Neural cell (in vitro differentiated cells): ENCODE data around the gene SLC2A5. TPM values are rescaled to one million over a fixed set of nuclear protein-coding genes. Genes with fewer than 3 reads are reported as not detected.

Experiments used
- H2AFZ ChIP-seq: fragments of 200-600, 300-800 bp; sonication (generic), shearing (Covaris generic); 2 replicates; pipeline ENCODE4 v1.6.0; 2014; ENCODE audit warnings: low read depth, mild to moderate bottlenecking, antibody characterized with exemption, low read length, moderate library complexity
- H3F3A ChIP-seq: fragments of 200-600 bp; shearing (Covaris generic); 2 replicates; pipeline ENCODE4 v1.6.1; 2016; ENCODE audit warnings: mild to moderate bottlenecking, moderate library complexity, mixed read lengths, antibody characterized with exemption, low read length; ENCODE audit not compliant: insufficient read depth, poor library complexity, severe bottlenecking
- H3K27ac ChIP-seq: fragments of 200-600, 300-800 bp; sonication (generic), shearing (Covaris generic); 2 replicates; pipeline ENCODE4 v1.5.1; 2014; ENCODE audit warnings: mild to moderate bottlenecking, low read length, moderate library complexity
- H3K27me3 ChIP-seq: fragments of 300-800, 200-600 bp; sonication (generic), shearing (Covaris generic); 2 replicates; pipeline ENCODE4 v1.6.0; 2014; ENCODE audit warnings: mild to moderate bottlenecking, low read depth, low read length, moderate library complexity; ENCODE audit not compliant: insufficient read depth
- H3K36me3 ChIP-seq: fragments of 300-800, 200-600 bp; sonication (generic), shearing (Covaris generic); 2 replicates; pipeline ENCODE4 v1.5.1; 2014; ENCODE audit warnings: mild to moderate bottlenecking, antibody characterized with exemption, low read length, moderate library complexity; ENCODE audit not compliant: insufficient read depth
- H3K4me2 ChIP-seq: fragments of 300-800, 200-600 bp; sonication (generic), shearing (Covaris generic); 2 replicates; pipeline ENCODE4 v1.6.0; 2014; ENCODE audit warnings: mild to moderate bottlenecking, low read length
- H3K4me3 ChIP-seq: fragments of 300-800, 200-600 bp; sonication (generic), shearing (Covaris generic); 2 replicates; pipeline ENCODE4 v1.5.1; 2014; ENCODE audit warnings: mild to moderate bottlenecking, low read length, moderate library complexity
- H3K79me2 ChIP-seq: fragments of 200-600 bp; shearing (Covaris generic); replicated peaks from 2 replicates; pipeline ENCODE4 v1.6.0; 2014; ENCODE audit warnings: mild to moderate bottlenecking, low read length, moderate library complexity; ENCODE audit not compliant: insufficient read depth
- H3K9ac ChIP-seq: fragments of 300-800, 200-600 bp; sonication (generic), shearing (Covaris generic); 2 replicates; pipeline ENCODE4 v1.6.1; 2016; ENCODE audit warnings: mild to moderate bottlenecking, low read length, mixed read lengths
- H3K9me2 ChIP-seq: fragments of 200-600 bp; shearing (Covaris generic); 2 replicates; pipeline ENCODE4 v1.6.1; 2016; ENCODE audit warnings: mild to moderate bottlenecking, low read length, mixed read lengths; ENCODE audit not compliant: insufficient read depth
- H3K9me3 ChIP-seq: fragments of 200-600, 300-800 bp; sonication (generic), shearing (Covaris generic); 2 replicates; pipeline ENCODE4 v1.6.1; 2016; ENCODE audit warnings: mild to moderate bottlenecking, mixed run types, low read length, moderate library complexity, mixed read lengths
- H4K20me1 ChIP-seq: fragments of 200-600 bp; shearing (Covaris generic); 2 replicates; pipeline ENCODE4 v1.6.1; 2016; ENCODE audit warnings: mild to moderate bottlenecking, mixed run types; ENCODE audit not compliant: insufficient read depth
- CTCF ChIP-seq: fragments of 450-650 bp; IDR thresholded peaks from 2 replicates; pipeline ENCODE4 v1.5.1; 2014; ENCODE audit warnings: antibody characterized with exemption, mild to moderate bottlenecking, moderate library complexity; ENCODE audit not compliant: poor library complexity, severe bottlenecking
- EP300 ChIP-seq: fragments of 450-650 bp; conservative IDR thresholded peaks from 2 replicates; pipeline ENCODE4 v1.6.1; 2014; ENCODE audit warnings: antibody characterized with exemption, mild to moderate bottlenecking, moderate library complexity; ENCODE audit not compliant: poor library complexity, severe bottlenecking
- EZH2 ChIP-seq: fragments of 200-600, 300-800 bp; shearing (Covaris generic), sonication (generic); IDR thresholded peaks from 2 replicates; pipeline ENCODE4 v1.6.1; 2014; ENCODE audit warnings: antibody characterized with exemption, low read length, borderline replicate concordance, mild to moderate bottlenecking; ENCODE audit not compliant: insufficient read depth, poor library complexity, severe bottlenecking
- MXI1 ChIP-seq: fragments of 450-650 bp; conservative IDR thresholded peaks from 2 replicates; pipeline ENCODE4 v1.6.1; 2014; ENCODE audit warnings: antibody characterized with exemption, mild to moderate bottlenecking; ENCODE audit not compliant: poor library complexity, severe bottlenecking
- POLR2AphosphoS5 ChIP-seq: IDR thresholded peaks from 2 replicates; pipeline ENCODE4 v1.6.1; 2012
- RAD21 ChIP-seq: fragments of 450-650 bp; conservative IDR thresholded peaks from 2 replicates; pipeline ENCODE4 v1.6.1; 2014; ENCODE audit warnings: antibody characterized with exemption, mild to moderate bottlenecking, moderate library complexity
- REST ChIP-seq: IDR thresholded peaks from 2 replicates; pipeline ENCODE4 v1.6.1; 2012; ENCODE audit warnings: borderline replicate concordance
- SMC3 ChIP-seq: fragments of 450-650 bp; conservative IDR thresholded peaks from 2 replicates; pipeline ENCODE4 v1.6.1; 2014; ENCODE audit warnings: antibody characterized with exemption, mild to moderate bottlenecking, moderate library complexity; ENCODE audit not compliant: poor library complexity
- TAF1 ChIP-seq: IDR thresholded peaks from 2 replicates; pipeline ENCODE4 v1.6.1; 2012; ENCODE audit warnings: low read depth
- polyA plus RNA-seq: library from polyadenylated mRNA; depleted of rRNA; stranded (reverse); fragments of >200 nt; gene quantifications from 2 replicates; pipeline ENCODE4 v1.2.3, GENCODE V29; 2014

SLC2A5 gene
- polyA plus RNA-seq, 1 donor from 2014 or later, result not detected

GRCh38 chr1:9107136-9107535 lies 37.7 kb upstream of the SLC2A5 start:
- H3K9me2 ChIP-seq, result no peaks in the 10 kb centered on the region
- no peak for TF ChIP-seq EZH2
- no peak for TF ChIP-seq EP300
- TF ChIP-seq MXI1, result no peak
- TF ChIP-seq REST, result no peak
- TF ChIP-seq CTCF, result no peak
- TF ChIP-seq POLR2AphosphoS5, result no peak
- TF ChIP-seq RAD21, result no peak
- no peak for TF ChIP-seq TAF1
- no peak for TF ChIP-seq SMC3
- H3K9ac ChIP-seq, result no peak overlapping the region
- no peaks in the 10 kb centered on the region for H3K36me3 ChIP-seq
- no peak overlapping the region for H2AFZ ChIP-seq
- H3K27ac ChIP-seq, result no peak overlapping the region
- no peaks in the 10 kb centered on the region for H3K9me3 ChIP-seq
- no peak overlapping the region for H3K4me3 ChIP-seq
- H3K79me2 ChIP-seq, result no peaks in the 10 kb centered on the region
- H3F3A ChIP-seq, result no peaks in the 10 kb centered on the region
- H3K4me2 ChIP-seq, result no peak overlapping the region
- no peaks in the 10 kb centered on the region for H3K27me3 ChIP-seq
- no peaks in the 10 kb centered on the region for H4K20me1 ChIP-seq

- Histone ChIP-seq H3K79me2 (no peaks in the 10 kb centered on the region), H3F3A (no peaks in the 10 kb centered on the region), H3K4me2 (no peak overlapping the region), H3K9me3 (no peaks in the 10 kb centered on the region), H3K36me3 (no peaks in the 10 kb centered on the region), H3K9me2 (no peaks in the 10 kb centered on the region), H2AFZ (no peak overlapping the region), H4K20me1 (no peaks in the 10 kb centered on the region), H3K4me3 (no peak overlapping the region), H3K27me3 (no peaks in the 10 kb centered on the region), H3K9ac (no peak overlapping the region), H3K27ac (no peak overlapping the region)
- no peak for TF ChIP-seq EP300
- no peak for TF ChIP-seq TAF1
- TF ChIP-seq CTCF, result no peak
- TF ChIP-seq MXI1, result no peak
- TF ChIP-seq REST, result no peak
- TF ChIP-seq RAD21, result no peak
- TF ChIP-seq EZH2, result no peak
- TF ChIP-seq SMC3, result no peak
- no peak for TF ChIP-seq POLR2AphosphoS5
Measured at GRCh38 chr1:9106286-9106685, 36.9 kb upstream of the SLC2A5 start.
